WTC11 (cell line): ENCODE results near the gene VSTM2B.

Source experiments
- ATF1 ChIP-seq: sonication (generic); formaldehyde crosslinking; IDR thresholded peaks from 2 replicates; pipeline ENCODE4 v1.8.1; 2023; ENCODE audit warnings: mild to moderate bottlenecking, moderate library complexity, missing genetic modification reagents
- ELF4 ChIP-seq: sonication (generic); formaldehyde crosslinking; IDR thresholded peaks from 2 replicates; pipeline ENCODE4 v1.8.1; 2022; ENCODE audit warnings: low read depth, mild to moderate bottlenecking, moderate library complexity, missing genetic modification reagents
- ETV6 ChIP-seq: sonication (generic); formaldehyde crosslinking; IDR thresholded peaks from 2 replicates; pipeline ENCODE4 v1.8.1; 2022; ENCODE audit warnings: mild to moderate bottlenecking, missing genetic modification reagents
- JUN ChIP-seq: sonication (generic); formaldehyde crosslinking; IDR thresholded peaks from 2 replicates; pipeline ENCODE4 v1.8.0; 2023; ENCODE audit warnings: mild to moderate bottlenecking, missing genetic modification reagents
- MAX ChIP-seq: sonication (generic); formaldehyde crosslinking; IDR thresholded peaks from 2 replicates; pipeline ENCODE4 v1.8.0; 2022; ENCODE audit warnings: mild to moderate bottlenecking, missing genetic modification reagents
- TF ChIP-seq, protein P1 (sequence below): fragments of 200-600 bp; IDR thresholded peaks from 2 replicates; pipeline ENCODE4 v1.8.0; 2022; ENCODE audit warnings: antibody characterized with exemption
- TF ChIP-seq, protein P2 (sequence below): sonication (generic); formaldehyde crosslinking; conservative IDR thresholded peaks from 2 replicates; pipeline ENCODE4 v1.8.1; 2022; ENCODE audit warnings: mild to moderate bottlenecking, missing genetic modification reagents
- TF ChIP-seq, protein P3 (sequence below): sonication (generic); formaldehyde crosslinking; IDR thresholded peaks from 2 replicates; pipeline ENCODE4 v1.8.1; 2023; ENCODE audit warnings: mild to moderate bottlenecking, missing genetic modification reagents, borderline replicate concordance

GRCh38 chr19:29610574-29611271, 84.9 kb downstream of the VSTM2B start:
- TF ChIP-seq, protein P1, sequence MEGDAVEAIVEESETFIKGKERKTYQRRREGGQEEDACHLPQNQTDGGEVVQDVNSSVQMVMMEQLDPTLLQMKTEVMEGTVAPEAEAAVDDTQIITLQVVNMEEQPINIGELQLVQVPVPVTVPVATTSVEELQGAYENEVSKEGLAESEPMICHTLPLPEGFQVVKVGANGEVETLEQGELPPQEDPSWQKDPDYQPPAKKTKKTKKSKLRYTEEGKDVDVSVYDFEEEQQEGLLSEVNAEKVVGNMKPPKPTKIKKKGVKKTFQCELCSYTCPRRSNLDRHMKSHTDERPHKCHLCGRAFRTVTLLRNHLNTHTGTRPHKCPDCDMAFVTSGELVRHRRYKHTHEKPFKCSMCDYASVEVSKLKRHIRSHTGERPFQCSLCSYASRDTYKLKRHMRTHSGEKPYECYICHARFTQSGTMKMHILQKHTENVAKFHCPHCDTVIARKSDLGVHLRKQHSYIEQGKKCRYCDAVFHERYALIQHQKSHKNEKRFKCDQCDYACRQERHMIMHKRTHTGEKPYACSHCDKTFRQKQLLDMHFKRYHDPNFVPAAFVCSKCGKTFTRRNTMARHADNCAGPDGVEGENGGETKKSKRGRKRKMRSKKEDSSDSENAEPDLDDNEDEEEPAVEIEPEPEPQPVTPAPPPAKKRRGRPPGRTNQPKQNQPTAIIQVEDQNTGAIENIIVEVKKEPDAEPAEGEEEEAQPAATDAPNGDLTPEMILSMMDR: peak; percentile 54
- TF ChIP-seq, protein P2, sequence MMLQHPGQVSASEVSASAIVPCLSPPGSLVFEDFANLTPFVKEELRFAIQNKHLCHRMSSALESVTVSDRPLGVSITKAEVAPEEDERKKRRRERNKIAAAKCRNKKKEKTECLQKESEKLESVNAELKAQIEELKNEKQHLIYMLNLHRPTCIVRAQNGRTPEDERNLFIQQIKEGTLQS (CRISPR knock-in tag): no peak
- TF ChIP-seq ETV6 (no peak), ATF1 (CRISPR knock-in tag) (no peak), ELF4 (no peak), JUN (CRISPR knock-in tag) (no peak), MAX (CRISPR knock-in tag) (no peak)
- TF ChIP-seq, protein P3, sequence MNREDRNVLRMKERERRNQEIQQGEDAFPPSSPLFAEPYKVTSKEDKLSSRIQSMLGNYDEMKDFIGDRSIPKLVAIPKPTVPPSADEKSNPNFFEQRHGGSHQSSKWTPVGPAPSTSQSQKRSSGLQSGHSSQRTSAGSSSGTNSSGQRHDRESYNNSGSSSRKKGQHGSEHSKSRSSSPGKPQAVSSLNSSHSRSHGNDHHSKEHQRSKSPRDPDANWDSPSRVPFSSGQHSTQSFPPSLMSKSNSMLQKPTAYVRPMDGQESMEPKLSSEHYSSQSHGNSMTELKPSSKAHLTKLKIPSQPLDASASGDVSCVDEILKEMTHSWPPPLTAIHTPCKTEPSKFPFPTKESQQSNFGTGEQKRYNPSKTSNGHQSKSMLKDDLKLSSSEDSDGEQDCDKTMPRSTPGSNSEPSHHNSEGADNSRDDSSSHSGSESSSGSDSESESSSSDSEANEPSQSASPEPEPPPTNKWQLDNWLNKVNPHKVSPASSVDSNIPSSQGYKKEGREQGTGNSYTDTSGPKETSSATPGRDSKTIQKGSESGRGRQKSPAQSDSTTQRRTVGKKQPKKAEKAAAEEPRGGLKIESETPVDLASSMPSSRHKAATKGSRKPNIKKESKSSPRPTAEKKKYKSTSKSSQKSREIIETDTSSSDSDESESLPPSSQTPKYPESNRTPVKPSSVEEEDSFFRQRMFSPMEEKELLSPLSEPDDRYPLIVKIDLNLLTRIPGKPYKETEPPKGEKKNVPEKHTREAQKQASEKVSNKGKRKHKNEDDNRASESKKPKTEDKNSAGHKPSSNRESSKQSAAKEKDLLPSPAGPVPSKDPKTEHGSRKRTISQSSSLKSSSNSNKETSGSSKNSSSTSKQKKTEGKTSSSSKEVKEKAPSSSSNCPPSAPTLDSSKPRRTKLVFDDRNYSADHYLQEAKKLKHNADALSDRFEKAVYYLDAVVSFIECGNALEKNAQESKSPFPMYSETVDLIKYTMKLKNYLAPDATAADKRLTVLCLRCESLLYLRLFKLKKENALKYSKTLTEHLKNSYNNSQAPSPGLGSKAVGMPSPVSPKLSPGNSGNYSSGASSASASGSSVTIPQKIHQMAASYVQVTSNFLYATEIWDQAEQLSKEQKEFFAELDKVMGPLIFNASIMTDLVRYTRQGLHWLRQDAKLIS: no peak
